Skeletal muscle cell (primary cell): Measurements from ENCODE around the gene AGER.
"Not testable (repeated sequence)": the region's sequence is repeated elsewhere in the genome, so short reads cannot be mapped to it uniquely, and the experiment has no call there.

Experiments used
- DNase-seq: peaks from one replicate; pipeline ENCODE4 v3.0.0-alpha.2; 2010; ENCODE audit warnings: low read depth
- H3K4me3 ChIP-seq: 2 replicates; pipeline ENCODE4 v1.5.1; 2011; ENCODE audit warnings: low read depth, mild to moderate bottlenecking, control low read depth, low read length, moderate library complexity

The AGER gene

DNA sequence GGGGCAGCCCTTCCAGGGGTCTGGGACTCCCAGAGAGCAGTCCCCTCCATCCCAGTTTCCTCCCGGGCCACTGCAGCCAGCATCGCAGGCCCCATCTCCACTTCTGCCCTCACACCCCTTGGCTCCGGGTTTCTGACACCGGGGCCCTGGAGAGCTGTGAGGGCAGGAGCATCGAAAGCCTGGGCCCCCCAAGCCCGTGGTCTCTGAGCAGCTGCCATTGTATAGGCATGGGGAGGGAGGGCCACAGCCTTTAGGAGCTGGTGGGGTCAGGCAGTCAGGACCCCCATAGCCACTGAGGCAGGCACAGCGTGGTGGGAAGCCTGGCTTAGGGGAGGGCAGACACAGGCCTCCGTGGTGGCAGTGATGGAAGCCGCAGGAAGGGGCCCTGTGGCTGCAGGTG is 18.1 kb upstream of the AGER start:
- no peak for DNase-seq
- H3K4me3 ChIP-seq, result no peak overlapping the region

- no peak overlapping the region for H3K4me3 ChIP-seq
- DNase-seq, result no peak
Measured at GRCh38 chr6:32200711-32201475, 16.8 kb upstream of the AGER start.

- H3K4me3 ChIP-seq, result no peak overlapping the region
- no peak for DNase-seq
Measured at GRCh38 chr6:32198866-32199265, 14.8 kb upstream of the AGER start.

- H3K4me3 ChIP-seq, result no peak overlapping the region
- no peak for DNase-seq
Measured at GRCh38 chr6:32198345-32198696, 14.3 kb upstream of the AGER start.

GRCh38 chr6:32196682-32197616 is 12.9 kb upstream of the AGER start:
- DNase-seq, result no peak

GRCh38 chr6:32195902-32196681 is 12.0 kb upstream of the AGER start:
- peak; percentile 79 for DNase-seq
- peak overlapping the region; percentile 93 for H3K4me3 ChIP-seq

More at GRCh38 chr6:32196682-32197616, 12.9 kb upstream of the AGER start:
- peak overlapping the region; percentile 93 for H3K4me3 ChIP-seq

- H3K4me3 ChIP-seq, result peak overlapping the region; percentile 93
- DNase-seq, result peak; percentile 99
Measured at GRCh38 chr6:32195652-32195901, 11.5 kb upstream of the AGER start.

- H3K4me3 ChIP-seq, result peak overlapping the region; percentile 50
- DNase-seq, result peak; percentile 12
Measured at GRCh38 chr6:32194825-32195651, 11.0 kb upstream of the AGER start.

DNA sequence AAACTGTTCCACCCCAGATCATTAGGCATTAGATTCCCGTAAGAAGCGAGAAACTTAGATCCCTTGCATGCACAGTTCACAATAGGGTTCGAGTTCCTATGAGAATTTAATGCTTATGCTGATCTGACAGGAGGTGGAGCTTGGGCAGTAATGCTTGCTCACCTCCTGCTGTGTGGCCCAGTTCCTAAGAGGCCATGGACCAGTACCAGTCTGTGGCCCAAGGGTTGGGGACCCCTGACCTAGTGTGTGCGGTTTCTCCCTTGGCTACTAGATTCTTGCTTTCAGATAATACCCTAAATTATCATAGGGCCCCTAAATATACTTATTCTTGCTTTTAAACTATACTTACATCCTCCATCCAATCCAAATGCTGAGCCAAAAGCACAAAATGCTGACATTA is 10.3 kb upstream of the AGER start:
- no peak overlapping the region for H3K4me3 ChIP-seq
- no peak for DNase-seq

GRCh38 chr6:32193096-32193495 is 9.0 kb upstream of the AGER start:
- not testable (repeated sequence) for H3K4me3 ChIP-seq

GRCh38 chr6:32192608-32193039 is 8.6 kb upstream of the AGER start, which contains the start of gene GPSM3:
GPSM3 (minus strand) TSS chr6:32192643; CDS start chr6:32192513, 130 bp downstream.
- no peak within 1 kb of the TSS for H3K4me3 ChIP-seq
- no peak for DNase-seq

More at GRCh38 chr6:32193096-32193495, 9.0 kb upstream of the AGER start:
- DNase-seq, result not testable (repeated sequence)

- no peak for DNase-seq
- H3K4me3 ChIP-seq, result no peak overlapping the region
Measured at GRCh38 chr6:32191696-32192607, 7.9 kb upstream of the AGER start.

GRCh38 chr6:32190911-32191677 is 7.0 kb upstream of the AGER start:
- no peak overlapping the region for H3K4me3 ChIP-seq
- DNase-seq, result no peak

GRCh38 chr6:32190054-32190851 is 6.2 kb upstream of the AGER start, which contains the start of gene PBX2:
PBX2 (minus strand) TSS chr6:32190202; CDS start chr6:32189915, 287 bp downstream.
- peak; percentile 76 for DNase-seq
- H3K4me3 ChIP-seq, result peak within 1 kb of the TSS; percentile 78

DNA sequence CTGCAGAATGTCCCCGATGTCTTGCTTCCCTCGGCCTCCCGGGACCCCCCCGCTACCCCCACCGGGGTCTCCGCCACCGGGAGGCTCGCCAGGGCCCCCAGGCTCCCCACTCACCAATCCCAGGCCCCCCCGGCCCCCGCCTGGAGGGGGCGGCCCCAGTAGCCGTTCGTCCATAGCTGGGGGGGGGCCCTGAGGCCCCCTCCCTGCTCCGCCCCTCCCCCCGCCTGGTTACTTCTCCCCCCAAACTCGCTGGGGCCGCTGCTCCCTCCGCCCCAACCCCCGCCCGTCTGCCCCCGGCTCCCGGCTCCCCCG is 5.6 kb upstream of the AGER start:
- DNase-seq, result no peak
- H3K4me3 ChIP-seq, result peak overlapping the region; percentile 78

DNA sequence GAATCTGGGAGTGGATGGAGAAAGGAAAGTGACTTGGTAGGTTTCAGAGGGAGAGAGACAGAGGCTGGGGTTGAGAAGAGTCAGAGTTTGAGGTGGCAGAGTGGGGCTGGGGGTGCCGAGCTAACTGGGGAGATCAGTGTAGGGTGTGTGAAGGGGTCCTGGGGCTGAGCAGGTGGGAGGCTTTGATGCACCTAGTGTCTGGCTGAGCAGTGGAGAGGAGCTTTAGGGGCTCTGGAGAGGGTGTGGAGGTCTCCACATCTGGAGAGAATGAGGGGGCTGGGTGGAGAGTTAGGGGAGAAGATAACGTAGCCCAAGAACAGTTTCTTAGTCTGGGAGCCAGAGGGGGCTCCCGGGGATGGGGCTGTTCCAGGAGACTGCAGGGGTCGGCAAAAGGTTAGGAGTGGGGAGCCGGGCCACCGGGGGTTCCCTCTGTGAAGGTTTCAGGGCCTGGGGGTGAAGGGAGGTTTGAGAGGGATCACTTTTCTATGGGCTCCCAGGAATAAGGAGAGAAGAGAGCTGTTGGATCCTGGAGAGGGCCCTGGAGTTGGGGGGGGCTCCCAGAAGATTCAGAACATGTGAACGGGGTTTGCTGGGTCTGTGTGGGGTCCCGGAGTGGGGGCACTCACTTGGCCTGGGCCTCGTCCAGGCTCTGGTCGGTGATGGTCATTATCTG is 5.2 kb upstream of the AGER start:
- H3K4me3 ChIP-seq, result peak overlapping the region; percentile 78
- no peak for DNase-seq
